Adrenal gland (tissue), 12 donors: Measurements from ENCODE around the gene FOXP2. TPM values are rescaled to one million over a fixed set of nuclear protein-coding genes. Genes with fewer than 3 reads are reported as not detected.
"Not testable (repeated sequence)": the region's sequence is repeated elsewhere in the genome, so short reads cannot be mapped to it uniquely, and the experiment has no call there.

Experiments
- DNase-seq, 7 donors: peaks; one replicate each; pipeline ENCODE4 v3.0.0-alpha.2; 2019 to 2020
- H3K27ac ChIP-seq, 5 donors: fragments of 200-600 bp; sonication (generic) in 4 of 5; 1 replicate in 3 of 5; 2 replicates in 2 of 5; pipeline versions ENCODE4 v1.5.1 to v1.8.0; 2016 to 2020; ENCODE audit warnings: mild to moderate bottlenecking in 1 of 5
- H3K27me3 ChIP-seq: fragments of 200-600 bp; 2 replicates; pipeline ENCODE4 v1.8.0; 2021
- H3K36me3 ChIP-seq, 2 donors: fragments of 200-600 bp; replicated peaks in 1 of 2; 1 replicate in 1 of 2; 2 replicates in 1 of 2; pipeline versions ENCODE4 v1.5.1 to v1.8.0; 2018 to 2022
- H3K4me1 ChIP-seq, 2 donors: fragments of 200-600 bp; replicated peaks in 1 of 2; 1 replicate in 1 of 2; 2 replicates in 1 of 2; pipeline versions ENCODE4 v1.5.1 to v1.8.0; 2018 to 2021
- H3K4me3 ChIP-seq, 4 donors: fragments of 200-600 bp; sonication (generic) in 3 of 4; one replicate each; pipeline ENCODE4 v1.5.1; 2016 to 2018
- H3K9me3 ChIP-seq, 3 donors: fragments of 200-600 bp; sonication (generic) in 1 of 3; replicated peaks in 1 of 3; 1 replicate in 2 of 3; 2 replicates in 1 of 3; pipeline versions ENCODE4 v1.5.1 to v1.8.0; 2016 to 2021
- POLR2A ChIP-seq, 2 donors: fragments of 450-650 bp; IDR thresholded peaks; one replicate each; pipeline ENCODE4 v1.6.1; 2017; ENCODE audit warnings: antibody characterized with exemption in 2 of 2, mild to moderate bottlenecking in 2 of 2, moderate library complexity in 1 of 2
- WGBS, 4 donors: extraction: QIAGEN DNeasy Blood & Tissue Kit in 2 of 4; methylation state at CpG; one replicate each; pipeline versions ENCODE4 v1.1.5 to v1.1.7; 2013 to 2017; 5-methylcytosine and 5-hydroxymethylcytosine counted together
- intact Hi-C, 2 donors: fragments of 100-400 bp; cut with DNase I; formaldehyde crosslinking; loops; one replicate each; pipeline versions ENCODE4 v1.14.1 to v1.15.0; 2022 to 2023
- polyA plus RNA-seq, 3 donors: library from polyadenylated mRNA; stranded (reverse); fragments of 200-250 nt in 2 of 3; fragments of 350-450 nt in 1 of 3; fragmentation: Illumina TruSeq in 1 of 3; extraction: RNeasy Lipid Tissue Mini Kit (QIAGEN cat#74804) in 1 of 3; gene quantifications; one replicate each; pipeline ENCODE4 v1.2.3, GENCODE V29; 2013 to 2014
- total RNA-seq, 9 donors: library from RNA; depleted of rRNA in 4 of 9; stranded (reverse); fragments of >200 nt in 4 of 9; fragments of 120-200 nt in 1 of 9; fragmentation: NEBNext Ultra II Directional in 1 of 9; extraction: Animal tissue kit (Norgen Biotek cat#: 25700) in 1 of 9; gene quantifications; one replicate each; pipeline versions ENCODE4 v1.1.0 to v1.2.4, GENCODE V29; 2013 to 2023
- TF ChIP-seq, protein P1 (sequence below), 6 experiments: fragments of 450-650 bp in 4 of 6; fragments of 200-600 bp in 2 of 6; sonication (generic) in 1 of 6; IDR thresholded peaks; 1 replicate in 5 of 6; 2 replicates in 1 of 6; pipeline versions ENCODE4 v1.5.1 to v1.8.0; 2016 to 2021; ENCODE audit warnings: antibody characterized with exemption in 6 of 6, mild to moderate bottlenecking in 2 of 6, moderate library complexity in 1 of 6
- donor health status: healthy with polysubstance abuse.
- donor health status: Bipolar disorder and iron deficiency.
- donor health status: DM: yes; HTN: yes; CAD: no.
- donor health status: DM: no; HTN: no; CAD: no.
- donor health status: DM: no; HTN: no; CAD: no.
- donor health status: DM: yes; HTN: yes; CAD: no.

The FOXP2 gene
- total and polyA plus RNA-seq, 12 donors, result 1.1 to 14.5 (median 2.7) TPM

DNA sequence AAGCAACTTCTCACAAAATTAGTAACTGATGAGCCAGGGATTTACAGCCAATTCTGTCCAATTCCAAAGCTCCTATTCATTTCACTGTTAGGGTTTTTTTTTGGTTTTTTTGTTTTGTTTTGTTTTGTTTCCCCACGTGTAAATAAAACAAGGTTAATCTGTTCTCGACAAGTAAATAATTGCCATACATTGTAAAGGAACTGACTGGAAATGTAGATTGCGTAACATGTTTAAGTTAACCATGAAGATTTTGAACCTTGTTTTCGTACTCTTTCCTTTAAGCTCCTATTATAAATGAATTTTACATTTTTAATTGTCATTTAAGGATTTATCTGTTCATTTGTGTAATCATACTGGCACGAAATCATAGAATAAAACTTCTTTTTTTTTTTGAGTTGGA is 42.0 kb upstream of the FOXP2 start:
- TF ChIP-seq, protein P1, sequence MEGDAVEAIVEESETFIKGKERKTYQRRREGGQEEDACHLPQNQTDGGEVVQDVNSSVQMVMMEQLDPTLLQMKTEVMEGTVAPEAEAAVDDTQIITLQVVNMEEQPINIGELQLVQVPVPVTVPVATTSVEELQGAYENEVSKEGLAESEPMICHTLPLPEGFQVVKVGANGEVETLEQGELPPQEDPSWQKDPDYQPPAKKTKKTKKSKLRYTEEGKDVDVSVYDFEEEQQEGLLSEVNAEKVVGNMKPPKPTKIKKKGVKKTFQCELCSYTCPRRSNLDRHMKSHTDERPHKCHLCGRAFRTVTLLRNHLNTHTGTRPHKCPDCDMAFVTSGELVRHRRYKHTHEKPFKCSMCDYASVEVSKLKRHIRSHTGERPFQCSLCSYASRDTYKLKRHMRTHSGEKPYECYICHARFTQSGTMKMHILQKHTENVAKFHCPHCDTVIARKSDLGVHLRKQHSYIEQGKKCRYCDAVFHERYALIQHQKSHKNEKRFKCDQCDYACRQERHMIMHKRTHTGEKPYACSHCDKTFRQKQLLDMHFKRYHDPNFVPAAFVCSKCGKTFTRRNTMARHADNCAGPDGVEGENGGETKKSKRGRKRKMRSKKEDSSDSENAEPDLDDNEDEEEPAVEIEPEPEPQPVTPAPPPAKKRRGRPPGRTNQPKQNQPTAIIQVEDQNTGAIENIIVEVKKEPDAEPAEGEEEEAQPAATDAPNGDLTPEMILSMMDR (IDR thresholded peaks at IDR 0.05), result no peak
- no peak for TF ChIP-seq POLR2A (IDR thresholded peaks at IDR 0.05)
- H3K27me3 ChIP-seq, result no peaks in the 10 kb centered on the region
- 73 to 81% (median 78%) methylated on average over 5 of the region's 5 CpGs for WGBS, 4 donors

DNA sequence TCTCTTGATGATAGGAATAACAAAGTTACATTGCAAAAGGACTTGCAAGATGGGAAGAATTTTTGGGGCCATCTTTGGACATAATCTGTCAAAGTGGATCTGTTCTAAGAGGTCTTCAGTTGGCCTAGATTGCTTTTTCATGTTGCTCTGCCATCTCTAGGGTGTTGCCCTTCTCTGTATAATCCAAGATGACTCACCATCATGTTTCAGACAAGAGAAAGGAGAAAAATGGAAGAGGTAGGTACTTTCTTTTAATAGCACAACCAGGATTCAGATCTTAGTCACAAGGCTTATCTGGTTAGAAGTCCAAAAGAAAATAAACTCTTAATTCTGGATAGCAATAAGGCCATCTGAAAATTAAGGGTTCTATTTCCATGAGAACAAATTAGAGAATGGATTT is 38.7 kb upstream of the FOXP2 start:
- no peaks in the 10 kb centered on the region for H3K4me1 ChIP-seq
- H3K9me3 ChIP-seq, result no peaks in the 10 kb centered on the region
- intact Hi-C loops, result no loop called here
- H3K4me3 ChIP-seq, result no peak overlapping the region
- no peaks in the 10 kb centered on the region for H3K36me3 ChIP-seq
- no peak for TF ChIP-seq POLR2A (IDR thresholded peaks at IDR 0.05)
- TF ChIP-seq, protein P1 (IDR thresholded peaks at IDR 0.05), result no peak
- DNase-seq, result no peak
- no peaks in the 10 kb centered on the region for H3K27me3 ChIP-seq
- H3K27ac ChIP-seq, result no peak overlapping the region

More for the DNA sequence above, 42.0 kb upstream of the FOXP2 start:
- Histone ChIP-seq H3K9me3 (no peaks in the 10 kb centered on the region), H3K36me3 (no peaks in the 10 kb centered on the region), H3K4me1 (no peaks in the 10 kb centered on the region), H3K27ac (no peak overlapping the region), H3K4me3 (no peak overlapping the region)
- intact Hi-C loops, result no loop called here
- DNase-seq, result no peak

DNA sequence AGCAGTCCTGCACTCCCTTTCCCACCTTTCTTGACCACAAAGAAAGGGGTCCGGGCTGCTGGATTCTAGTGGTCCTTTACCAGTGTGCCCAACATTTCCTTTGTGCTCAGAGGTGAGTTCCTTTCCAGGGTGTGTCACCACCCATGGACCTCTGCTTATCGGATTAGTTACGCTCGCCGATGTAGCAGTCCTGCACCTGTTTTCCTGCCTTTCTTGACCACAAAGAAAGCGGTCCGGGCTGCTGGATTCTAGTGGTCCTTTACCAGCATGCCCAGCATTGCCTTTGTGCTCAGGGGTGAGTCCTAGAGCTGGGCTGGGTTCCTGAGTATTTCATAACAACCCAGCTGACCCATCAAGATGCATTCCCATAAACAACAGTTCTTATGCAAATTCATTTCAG is 30.7 kb upstream of the FOXP2 start:
- H3K36me3 ChIP-seq, H3K4me3 ChIP-seq, DNase-seq, H3K27ac ChIP-seq, H3K27me3 ChIP-seq, H3K4me1 ChIP-seq, intact Hi-C loops, H3K9me3 ChIP-seq: not testable (repeated sequence)
- 66 to 97% (median 79%) methylated on average over 7 of the region's 7 CpGs for WGBS, 4 donors

DNA sequence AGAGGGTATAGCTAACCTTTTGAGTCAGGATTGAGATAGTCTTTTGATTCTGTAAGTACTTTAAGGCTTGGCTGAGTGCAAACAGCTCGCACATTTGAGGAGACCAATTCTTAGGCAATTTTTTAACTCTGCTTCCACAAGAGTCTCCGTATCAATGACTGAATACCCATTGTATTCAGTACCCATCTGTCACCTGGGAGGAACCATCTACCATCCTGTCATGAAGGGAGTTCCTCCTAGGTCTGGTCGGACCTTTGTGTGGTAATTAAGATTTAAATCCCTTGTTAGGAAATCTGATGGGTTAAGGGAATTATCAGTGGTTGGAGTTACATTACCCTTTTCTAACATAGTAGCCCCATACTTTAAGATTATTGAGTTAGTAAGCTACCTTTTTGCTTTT is 30.3 kb upstream of the FOXP2 start:
- H3K4me1 ChIP-seq, H3K9me3 ChIP-seq, H3K27me3 ChIP-seq, H3K27ac ChIP-seq, DNase-seq, H3K36me3 ChIP-seq, H3K4me3 ChIP-seq, intact Hi-C loops: not testable (repeated sequence)
- WGBS, 4 donors, result 81 to 91% (median 84%) methylated on average over 3 of the region's 3 CpGs

DNA sequence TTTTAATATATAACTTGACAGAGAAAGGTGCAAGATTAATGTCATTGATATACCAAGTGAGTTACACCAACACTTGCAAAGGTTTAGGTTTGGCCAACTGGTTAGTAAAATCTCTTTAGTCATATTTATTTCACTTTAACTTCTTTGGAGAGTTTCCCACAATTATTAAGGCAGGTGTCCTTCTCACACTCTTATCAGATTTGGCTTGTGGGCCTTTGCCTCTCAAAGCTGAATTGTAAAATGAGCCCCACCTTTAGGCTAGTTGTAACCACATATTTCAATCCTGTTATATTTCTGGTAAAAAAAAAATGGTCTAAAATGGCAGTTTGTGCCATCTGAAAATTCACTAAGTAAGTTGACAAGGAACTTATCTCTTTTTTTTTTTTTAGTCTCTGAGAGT is 26.6 kb upstream of the FOXP2 start:
- no peak for TF ChIP-seq POLR2A (IDR thresholded peaks at IDR 0.05)
- TF ChIP-seq, protein P1 (IDR thresholded peaks at IDR 0.05), result no peak
- intact Hi-C loops, result no loop called here

More for the DNA sequence above, 26.6 kb upstream of the FOXP2 start:
- DNase-seq, result no peak
- Histone ChIP-seq H3K9me3 (no peaks in the 10 kb centered on the region), H3K27me3 (no peaks in the 10 kb centered on the region), H3K4me1 (no peaks in the 10 kb centered on the region), H3K4me3 (no peak overlapping the region), H3K27ac (no peak overlapping the region), H3K36me3 (no peaks in the 10 kb centered on the region)
